ENCODE data around the gene S100Z.
"Not testable (repeated sequence)": the region's sequence is repeated elsewhere in the genome, so short reads cannot be mapped to it uniquely, and the experiment has no call there.

The S100Z gene

GRCh38 chr5:76908166-76908565 is 58.4 kb downstream of the S100Z start:
- Histone ChIP-seq H3K36me3 (ENCODE audit: control insufficient read depth in 2 of 2, insufficient read depth in 1 of 2, low read length in 2 of 2) (no peaks in the 10 kb centered on the region), H3K27ac (ENCODE audit: extremely low read depth, low read depth, low read length) (no peak overlapping the region), H3K9me3 (ENCODE audit: control insufficient read depth, insufficient read depth, low read depth, low read length) (no peaks in the 10 kb centered on the region), H3K4me1 (ENCODE audit: control insufficient read depth, insufficient read depth, low read length) (no peaks in the 10 kb centered on the region), H3K4me3 (ENCODE audit: low read depth, low read length) (no peak overlapping the region)
- ChIA-PET CTCF (no interaction called here), POLR2A (no interaction called here)
- no peak for TF ChIP-seq ZNF621 (tag by site-specific recombination; IDR thresholded peaks at IDR 0.05)
- TF ChIP-seq ZNF423 (tag by site-specific recombination; IDR thresholded peaks at IDR 0.05), result no peak
- no peak for TF ChIP-seq ZNF768 (tag by site-specific recombination; IDR thresholded peaks at IDR 0.05)
- no peak for TF ChIP-seq ZNF645 (tag by site-specific recombination; IDR thresholded peaks at IDR 0.05)
- no peak for TF ChIP-seq ZNF600 (tag by site-specific recombination; IDR thresholded peaks at IDR 0.05)
- TF ChIP-seq ZNF112 (tag by site-specific recombination; IDR thresholded peaks at IDR 0.05), result no peak
- no peak for TF ChIP-seq ZNF776 (tag by site-specific recombination; IDR thresholded peaks at IDR 0.05; ENCODE audit: borderline replicate concordance)
- TF ChIP-seq OSR2 (tag by site-specific recombination; IDR thresholded peaks at IDR 0.05), result no peak
- TF ChIP-seq ZNF148 (tag by site-specific recombination; IDR thresholded peaks at IDR 0.05; ENCODE audit: borderline replicate concordance), result no peak
- TF ChIP-seq REPIN1 (tag by site-specific recombination; IDR thresholded peaks at IDR 0.05; ENCODE audit: low read depth), result no peak
- TF ChIP-seq ZNF341 (tag by site-specific recombination; IDR thresholded peaks at IDR 0.05; ENCODE audit: low read depth), result no peak

GRCh38 chr5:76910344-76910933 is 60.6 kb downstream of the S100Z start:
- H3K4me1 ChIP-seq (ENCODE audit: control insufficient read depth, insufficient read depth, low read length); H3K4me3 ChIP-seq (ENCODE audit: low read depth, low read length); H3K27ac ChIP-seq (ENCODE audit: extremely low read depth, low read depth, low read length); CTCF ChIA-PET; H3K36me3 ChIP-seq (ENCODE audit: control insufficient read depth in 2 of 2, insufficient read depth in 1 of 2, low read length in 2 of 2); POLR2A ChIA-PET; H3K9me3 ChIP-seq (ENCODE audit: control insufficient read depth, insufficient read depth, low read depth, low read length): not testable (repeated sequence)

GRCh38 chr5:76914671-76915070 is 64.9 kb downstream of the S100Z start:
- POLR2A ChIA-PET; H3K36me3 ChIP-seq (ENCODE audit: control insufficient read depth in 2 of 2, insufficient read depth in 1 of 2, low read length in 2 of 2); H3K27ac ChIP-seq (ENCODE audit: extremely low read depth, low read depth, low read length); CTCF ChIA-PET; H3K9me3 ChIP-seq (ENCODE audit: control insufficient read depth, insufficient read depth, low read depth, low read length); H3K4me3 ChIP-seq (ENCODE audit: low read depth, low read length); H3K4me1 ChIP-seq (ENCODE audit: control insufficient read depth, insufficient read depth, low read length): not testable (repeated sequence)

GRCh38 chr5:76918539-76918938 is 68.7 kb downstream of the S100Z start:
- TF ChIP-seq ZNF621 (tag by site-specific recombination; IDR thresholded peaks at IDR 0.05) (no peak), BCL11B (tag by site-specific recombination; IDR thresholded peaks at IDR 0.05; ENCODE audit: low read depth) (no peak), ELK4 (IDR thresholded peaks at IDR 0.05; ENCODE audit: borderline replicate concordance, low read depth, low read length) (no peak), ZNF658 (tag by site-specific recombination; IDR thresholded peaks at IDR 0.05) (no peak), PRDM2 (tag by site-specific recombination; IDR thresholded peaks at IDR 0.05; ENCODE audit: borderline replicate concordance) (no peak), ZNF701 (tag by site-specific recombination; IDR thresholded peaks at IDR 0.05) (no peak)
- ChIA-PET CTCF (interaction anchor here (0.6 to 1.3 kb wide), 3 partner anchors 97 to 1743 kb away, joined by 3 to 4 read pairs (median 3); no protein-coding TSS in a partner anchor), POLR2A (no interaction called here)

More at GRCh38 chr5:76918539-76918938, 68.7 kb downstream of the S100Z start:
- Histone ChIP-seq H3K4me1 (ENCODE audit: control insufficient read depth, insufficient read depth, low read length) (no peaks in the 10 kb centered on the region), H3K36me3 (ENCODE audit: control insufficient read depth in 2 of 2, insufficient read depth in 1 of 2, low read length in 2 of 2) (no peaks in the 10 kb centered on the region), H3K9me3 (ENCODE audit: control insufficient read depth, insufficient read depth, low read depth, low read length) (no peaks in the 10 kb centered on the region), H3K4me3 (ENCODE audit: low read depth, low read length) (no peak overlapping the region), H3K27ac (ENCODE audit: extremely low read depth, low read depth, low read length) (no peak overlapping the region)
